HG03060 (cell line): Measurements from ENCODE around the gene TMEM88.
A peak's percentile ranks its signal among the peaks of the same experiment; 100 is the strongest.

Source experiments
- ATAC-seq: cut with Tn5 transposase; IDR thresholded peaks from one replicate; pipeline ENCODE4 v1.9.1; 2021; ENCODE audit warnings: low read depth, moderate number of reproducible peaks; ENCODE audit not compliant: unreplicated experiment

TMEM88 gene

DNA sequence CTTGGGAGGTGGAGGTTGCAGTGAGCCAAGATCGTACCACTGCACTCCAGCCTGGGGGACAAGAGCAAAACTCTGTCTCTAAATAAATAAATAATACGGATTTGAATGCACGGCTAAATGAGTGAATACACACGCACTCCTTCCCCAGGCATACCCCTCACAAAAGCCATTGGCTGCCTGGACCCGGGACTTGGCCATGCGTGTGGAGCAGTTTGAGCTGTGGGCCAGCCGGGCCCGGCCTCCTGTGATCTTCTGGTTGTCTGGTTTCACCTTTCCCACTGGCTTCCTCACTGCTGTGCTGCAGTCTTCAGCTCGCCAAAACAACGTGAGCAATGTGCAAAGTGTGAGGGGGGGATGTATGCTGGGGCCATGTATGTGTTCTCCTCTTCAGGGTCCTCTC is 22.4 kb upstream of the TMEM88 start:
- ATAC-seq = no peak

DNA sequence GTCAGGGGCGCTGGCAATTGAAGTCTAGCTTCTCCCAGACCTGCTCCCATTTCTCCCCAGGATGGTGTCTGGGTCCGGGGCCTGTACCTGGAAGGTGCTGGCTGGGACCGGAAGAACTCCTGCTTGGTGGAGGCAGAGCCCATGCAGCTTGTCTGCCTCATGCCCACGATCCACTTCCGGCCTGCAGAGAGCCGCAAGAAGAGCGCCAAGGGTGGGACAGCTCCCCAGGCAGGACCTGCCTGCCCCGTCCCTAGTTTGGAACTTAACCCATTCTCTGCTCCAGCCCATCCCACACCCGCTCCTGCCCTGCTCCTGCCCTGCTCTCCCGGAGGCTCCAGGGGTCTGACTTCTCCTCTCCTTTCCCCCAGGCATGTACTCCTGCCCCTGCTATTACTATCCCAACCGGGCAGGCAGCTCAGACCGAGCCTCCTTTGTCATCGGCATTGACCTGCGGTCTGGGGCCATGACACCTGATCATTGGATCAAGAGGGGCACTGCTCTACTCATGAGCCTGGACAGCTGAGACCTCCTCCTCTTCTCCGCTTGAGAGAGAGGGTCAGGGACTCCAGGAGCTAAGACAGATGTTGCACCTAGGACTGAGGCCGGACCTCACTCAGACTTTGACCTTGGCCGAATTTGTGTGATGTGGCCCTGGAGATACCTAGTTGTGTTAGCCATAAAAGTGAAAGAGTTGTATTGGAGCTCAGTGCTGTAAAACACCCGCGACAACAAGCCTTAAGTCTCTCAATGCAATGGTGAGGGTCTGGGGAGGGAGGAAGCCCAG is 21.7 kb upstream of the TMEM88 start:
- ATAC-seq = no peak

DNA sequence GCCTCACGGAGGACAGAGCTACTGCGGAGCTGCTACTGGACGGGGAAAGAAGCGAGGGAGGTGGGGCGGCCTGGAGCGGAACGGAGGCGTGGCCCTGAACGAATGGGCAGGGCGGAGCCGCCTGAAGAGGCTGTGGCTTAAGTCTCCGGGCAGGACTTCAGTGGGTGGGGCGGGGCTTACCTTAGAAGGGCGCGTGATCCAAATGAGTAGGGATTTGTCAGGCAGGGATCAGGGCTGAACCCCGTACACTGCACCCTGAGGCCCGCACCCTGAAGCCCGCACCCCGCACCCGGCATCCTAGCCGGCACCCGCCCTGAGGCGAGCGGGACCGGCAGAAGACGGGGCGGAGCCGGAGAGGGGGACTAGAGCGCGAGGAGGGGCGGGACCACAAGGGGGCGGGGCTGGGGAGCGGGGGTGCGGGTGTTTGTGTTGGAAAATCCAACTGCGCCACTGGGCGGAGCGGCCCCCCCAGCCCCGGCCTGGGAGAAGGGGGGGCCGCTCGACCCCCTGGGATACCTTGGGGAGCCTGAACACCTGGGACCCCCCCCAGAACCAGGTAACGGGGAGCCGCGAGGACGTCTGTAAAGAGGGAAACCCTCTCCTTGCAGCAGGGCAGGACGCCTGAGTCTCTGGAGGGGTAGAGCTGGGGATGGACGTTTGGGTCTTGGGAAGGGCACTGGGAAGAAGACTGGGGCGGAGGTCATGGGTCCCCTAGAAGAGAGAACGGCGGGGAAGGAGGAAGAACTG is 20.9 kb upstream of the TMEM88 start, which contains the start of gene KDM6B:
Gene KDM6B, plus strand, starts transcription at position 423 of the 747 bp plus-strand sequence. CDS start 11,338 bp downstream, outside the sequence.
- no peak for ATAC-seq

- no peak for ATAC-seq
Measured at GRCh38 chr17:7834542-7834956, 20.3 kb upstream of the TMEM88 start.

DNA sequence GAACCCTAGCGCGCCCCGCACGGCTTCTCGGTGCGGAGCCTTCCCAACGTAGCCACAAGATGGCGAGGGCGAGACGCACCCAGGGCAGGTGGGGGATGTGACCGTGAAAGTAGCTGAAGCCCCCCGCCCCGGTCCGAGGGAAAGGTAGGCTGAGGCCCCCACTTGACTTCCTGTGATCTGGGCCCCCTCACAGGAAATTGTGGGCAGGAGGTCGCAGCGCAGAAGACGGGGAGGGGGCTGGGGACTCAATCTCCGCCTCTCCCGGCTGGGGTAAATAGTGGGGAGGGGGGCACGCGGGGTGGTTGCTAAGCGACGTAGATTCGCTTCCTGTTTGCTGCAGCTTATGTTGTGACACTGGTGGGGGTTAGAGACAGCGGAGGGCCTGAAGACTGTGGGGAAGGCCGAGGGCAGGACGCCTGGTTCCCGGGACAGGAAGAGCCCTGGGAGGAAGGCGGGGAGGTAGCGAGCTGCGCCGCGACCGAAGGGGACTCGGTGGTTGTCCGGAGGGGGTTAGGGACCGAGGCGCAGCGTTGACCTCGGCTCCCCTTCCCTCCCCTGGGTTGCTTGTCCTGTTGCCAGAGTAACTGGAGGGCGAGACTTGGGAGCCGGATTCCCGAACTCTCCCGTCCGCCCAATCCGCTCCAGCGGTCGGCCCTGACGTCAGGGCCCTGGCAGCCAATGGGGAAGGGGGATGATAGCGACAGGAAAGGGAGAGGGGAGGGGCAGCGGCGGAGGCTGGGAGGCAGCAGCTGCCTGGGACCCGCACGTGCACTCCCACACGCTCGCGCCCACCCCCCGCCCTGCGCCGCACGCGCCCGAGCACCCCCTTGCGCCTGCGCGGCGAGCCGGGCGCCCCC is 19.7 kb upstream of the TMEM88 start:
- no peak for ATAC-seq

DNA sequence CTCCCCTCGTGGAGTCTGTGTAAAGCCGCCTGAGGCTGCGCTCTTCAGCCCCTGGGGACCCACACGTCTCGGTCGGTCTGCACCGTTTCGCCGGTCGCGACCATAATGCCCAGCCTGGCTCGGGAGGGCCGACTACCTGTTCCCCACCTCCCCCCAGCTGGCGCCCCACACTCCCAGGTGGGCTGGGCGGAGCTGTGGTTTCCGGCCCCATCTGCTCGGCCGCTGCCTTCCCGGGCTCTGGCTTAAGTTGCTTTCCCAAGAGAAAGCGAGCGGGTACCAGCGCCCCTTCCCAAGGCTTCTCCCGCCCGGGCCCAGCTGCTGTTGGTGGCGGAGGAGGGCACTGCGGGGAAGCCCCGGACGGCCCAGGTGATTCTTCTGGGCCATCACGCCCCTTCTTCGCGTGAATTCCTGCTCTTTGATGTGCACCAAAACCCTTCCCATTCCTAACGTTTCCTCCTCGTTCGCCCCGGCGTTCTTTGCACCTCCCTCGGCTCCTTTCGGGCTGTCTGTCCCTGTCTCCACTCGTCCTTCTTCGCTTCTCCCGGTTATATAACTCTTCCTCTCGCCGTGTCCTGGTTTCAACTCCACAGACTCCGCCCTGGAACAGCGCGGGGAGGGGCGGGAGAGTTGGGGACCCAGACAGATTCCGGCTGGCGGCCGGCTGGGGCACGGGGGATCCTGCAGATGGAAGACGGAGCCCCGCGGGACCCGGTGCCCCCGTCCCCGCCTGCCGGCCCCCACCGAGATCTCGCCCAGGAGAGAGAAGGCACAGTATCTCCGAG is 18.9 kb upstream of the TMEM88 start:
- ATAC-seq = no peak

- ATAC-seq = no peak
Measured at GRCh38 chr17:7836596-7837407, 18.1 kb upstream of the TMEM88 start.

DNA sequence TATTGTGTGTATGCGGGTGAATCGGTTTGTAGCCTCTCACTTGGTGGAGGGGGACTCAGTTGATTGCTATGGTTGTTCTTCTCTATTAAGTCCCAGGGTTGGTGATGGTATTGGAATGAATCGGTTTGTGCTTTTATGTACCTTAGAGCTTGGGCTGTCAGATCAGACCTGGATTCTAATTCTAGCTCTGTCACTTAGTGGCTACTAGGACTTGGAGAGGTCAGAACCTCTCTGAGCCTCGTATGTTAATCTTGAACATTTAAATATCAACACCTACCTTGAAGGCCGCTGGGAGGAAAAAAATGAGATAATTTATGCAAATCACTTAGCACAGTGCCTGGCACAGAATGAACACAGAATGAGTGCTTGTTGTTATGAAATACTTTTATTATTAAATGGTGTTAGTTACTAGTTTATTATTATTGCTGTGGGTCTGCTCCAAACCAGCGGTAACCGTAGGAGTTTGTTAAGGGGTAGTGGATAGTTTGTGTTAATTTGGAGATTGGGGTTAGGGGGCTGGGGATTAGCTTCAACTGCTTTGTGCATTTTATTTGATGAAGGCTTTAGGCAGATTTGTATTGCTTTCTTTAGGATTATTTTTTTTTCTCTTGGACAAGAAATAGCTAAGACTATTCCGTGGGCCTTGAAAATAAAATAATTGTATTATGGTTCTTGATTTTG is 17.3 kb upstream of the TMEM88 start:
- no peak for ATAC-seq

- no peak for ATAC-seq
Measured at GRCh38 chr17:7838090-7839075, 16.5 kb upstream of the TMEM88 start.

DNA sequence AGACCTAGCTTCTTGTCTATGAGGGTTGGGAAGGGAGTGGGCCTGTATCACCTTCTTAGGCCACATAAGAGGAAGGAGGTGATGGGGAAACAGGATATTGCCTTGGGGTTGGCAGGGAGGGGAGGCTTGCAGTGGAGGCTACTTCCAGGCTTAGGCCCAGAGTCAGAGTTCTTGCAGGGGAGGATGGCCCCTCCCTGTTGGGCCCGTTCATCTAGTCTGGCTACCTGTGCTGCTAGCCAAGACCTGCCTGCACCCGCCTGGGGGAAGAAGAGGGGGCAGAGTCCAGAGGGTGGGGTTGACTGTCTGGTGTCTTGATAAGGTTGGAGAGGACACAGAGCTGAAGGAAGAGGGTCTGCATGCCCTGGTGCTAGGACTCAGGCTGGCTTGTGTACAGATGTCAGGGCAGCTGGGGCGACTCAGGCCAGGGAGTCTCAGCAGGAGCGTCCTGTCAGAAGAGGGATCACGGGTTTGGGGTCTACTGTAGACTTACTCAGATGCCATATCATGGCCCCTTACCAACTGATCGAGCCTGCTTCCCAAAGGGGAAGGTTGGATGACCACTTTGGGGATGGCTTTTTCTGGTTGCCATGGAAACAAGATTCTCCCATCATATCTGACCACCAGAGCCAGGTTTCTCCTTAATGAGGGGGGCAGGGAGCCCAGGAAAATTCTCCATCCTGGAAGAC is 15.5 kb upstream of the TMEM88 start:
- no peak for ATAC-seq

DNA sequence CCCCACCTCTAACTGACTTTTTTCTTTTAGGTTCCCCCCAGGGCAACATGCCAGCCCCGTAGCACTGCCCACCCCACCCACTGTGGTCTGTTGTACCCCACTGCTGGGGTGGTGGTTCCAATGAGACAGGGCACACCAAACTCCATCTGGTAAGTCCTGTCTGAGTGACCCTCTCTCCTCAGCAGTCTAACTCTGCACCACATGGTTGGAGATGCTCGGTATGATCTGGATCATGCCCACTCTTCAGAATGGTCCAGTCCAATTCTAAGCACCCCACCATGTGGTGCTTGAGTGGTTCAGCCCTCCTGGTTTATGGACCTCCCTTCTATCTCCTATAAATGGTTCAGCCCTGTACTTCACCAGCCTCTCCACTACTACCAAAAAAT is 15.0 kb upstream of the TMEM88 start:
- no peak for ATAC-seq

DNA sequence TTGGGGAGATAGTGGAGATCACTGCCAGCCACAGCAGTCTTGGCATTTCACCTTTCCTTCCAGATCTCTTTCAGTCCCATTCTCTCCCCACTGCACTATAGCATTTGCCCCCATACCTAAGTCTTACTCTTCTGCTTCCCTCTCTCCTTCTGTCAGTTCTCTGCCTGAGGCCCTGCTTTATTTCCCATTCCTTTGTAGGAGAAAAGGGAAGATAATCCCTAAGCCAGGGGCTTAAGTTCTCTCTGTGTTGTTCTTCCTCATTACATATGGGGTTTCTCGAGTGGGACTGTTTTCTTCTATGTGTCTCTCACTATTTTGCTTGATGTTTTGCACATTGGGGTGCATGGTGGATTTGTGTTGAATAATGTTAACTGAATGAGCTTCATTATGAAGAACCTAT is 14.4 kb upstream of the TMEM88 start:
- no peak for ATAC-seq

DNA sequence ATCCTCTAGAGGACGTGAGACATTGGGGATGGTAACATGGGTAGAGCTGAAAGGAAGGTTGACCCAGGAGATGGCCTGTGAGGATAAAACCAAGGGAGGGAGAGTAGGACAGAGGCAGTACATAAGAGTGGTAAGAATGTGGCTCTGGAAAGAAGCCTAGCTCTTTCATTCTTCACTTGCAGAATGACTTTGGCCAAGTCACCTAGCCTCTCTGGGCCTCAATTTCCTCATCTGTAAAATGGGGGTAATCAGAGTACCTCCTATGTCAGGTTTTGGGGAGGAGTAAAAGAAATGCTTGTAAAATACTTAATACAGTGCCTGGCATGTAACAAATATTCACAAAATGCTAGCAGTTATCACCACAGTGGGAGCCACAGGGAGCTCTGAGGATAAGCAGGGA is 14.0 kb upstream of the TMEM88 start:
- no peak for ATAC-seq

GRCh38 chr17:7841396-7841914 is 13.4 kb upstream of the TMEM88 start:
- ATAC-seq = no peak

- ATAC-seq = peak; percentile 11
Measured at GRCh38 chr17:7841915-7842379, 12.9 kb upstream of the TMEM88 start.

DNA sequence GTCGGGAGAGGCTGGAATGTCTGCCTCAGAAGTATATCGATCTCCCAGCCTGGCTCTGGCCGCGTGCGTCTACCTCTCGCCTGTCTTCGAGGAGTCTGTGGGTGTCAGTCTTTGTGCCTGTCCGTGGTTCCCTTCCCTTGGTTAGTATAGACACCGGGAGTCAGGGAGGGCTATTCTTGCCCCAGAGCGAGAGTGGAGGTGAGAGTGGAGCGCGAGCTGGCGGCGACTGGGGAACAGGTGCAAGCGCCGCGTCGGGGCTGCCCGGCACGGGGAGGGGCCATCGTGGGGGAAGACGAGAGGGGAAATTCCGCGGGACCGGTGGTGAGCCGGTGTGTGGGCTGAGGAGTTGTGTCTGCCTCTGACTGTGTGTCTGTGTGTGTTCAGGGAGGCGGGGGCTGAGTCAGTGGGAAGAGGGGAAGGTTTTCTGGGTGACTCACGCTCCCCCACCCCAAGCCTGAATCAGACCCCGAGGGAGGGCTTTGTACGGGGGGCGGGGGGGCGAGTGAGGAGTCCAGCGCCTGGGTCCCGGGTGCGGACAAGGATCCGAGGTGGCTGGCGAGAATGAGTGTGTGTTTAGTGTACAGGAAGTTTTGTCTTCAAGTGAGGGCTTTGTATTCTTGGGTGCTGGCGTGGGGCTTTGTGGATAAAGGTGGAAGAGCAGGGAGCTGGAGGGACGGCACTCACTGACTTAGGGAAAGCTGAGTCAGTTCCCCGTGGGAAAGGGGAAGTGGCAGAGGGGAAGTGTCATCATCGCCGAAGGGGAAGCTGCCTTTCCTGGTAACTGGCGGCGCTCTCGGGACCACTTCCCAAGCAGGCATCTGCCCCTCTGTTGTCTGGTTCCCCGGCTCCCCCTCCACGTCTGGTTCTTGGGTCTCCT is 12.2 kb upstream of the TMEM88 start:
- ATAC-seq = peak; percentile 28
